NCI-H748 (cell line): Measurements from ENCODE around the gene HSDL2.
A peak's percentile ranks its signal among the peaks of the same experiment; 100 is the strongest.
"Not testable (repeated sequence)": the region's sequence is repeated elsewhere in the genome, so short reads cannot be mapped to it uniquely, and the experiment has no call there.

ENCODE experiments used
- DNase-seq: peaks from one replicate; lab custom pipeline; 2025; ENCODE audit not compliant: unreplicated experiment; lab: John Stamatoyannopoulos, UW

Gene HSDL2

GRCh38 chr9:112393146-112393545 lies 13.2 kb downstream of the HSDL2 start:
- DNase-seq = not testable (repeated sequence)

- DNase-seq = no peak
Observed at GRCh38 chr9:112396416-112396815, 16.5 kb downstream of the HSDL2 start.

- no peak for DNase-seq
Observed at GRCh38 chr9:112396872-112397271, 17.0 kb downstream of the HSDL2 start.

- peak; percentile 15 for DNase-seq
Observed at GRCh38 chr9:112401175-112401815, 21.4 kb downstream of the HSDL2 start.

- no peak for DNase-seq
Observed at GRCh38 chr9:112403614-112404201, 23.8 kb downstream of the HSDL2 start.

- DNase-seq = peak; percentile 6
Observed at GRCh38 chr9:112404508-112404932, 24.6 kb downstream of the HSDL2 start.

- DNase-seq = no peak
Observed at GRCh38 chr9:112408275-112408674, 28.4 kb downstream of the HSDL2 start.

GRCh38 chr9:112408819-112409218 lies 28.9 kb downstream of the HSDL2 start:
- no peak for DNase-seq

- no peak for DNase-seq
Observed at GRCh38 chr9:112409758-112410157, 29.9 kb downstream of the HSDL2 start.

- no peak for DNase-seq
Observed at GRCh38 chr9:112411626-112412027, 31.7 kb downstream of the HSDL2 start.

- not testable (repeated sequence) for DNase-seq
Observed at GRCh38 chr9:112413728-112414127, 33.8 kb downstream of the HSDL2 start.

GRCh38 chr9:112420208-112420607 lies 40.3 kb downstream of the HSDL2 start:
- DNase-seq = no peak

GRCh38 chr9:112421771-112422222 lies 41.9 kb downstream of the HSDL2 start:
- DNase-seq = no peak

GRCh38 chr9:112422417-112423148 lies 42.7 kb downstream of the HSDL2 start:
- no peak for DNase-seq

- DNase-seq = no peak
Observed at GRCh38 chr9:112430006-112430522, 50.2 kb downstream of the HSDL2 start.

GRCh38 chr9:112433499-112434392 lies 53.8 kb downstream of the HSDL2 start:
- DNase-seq = no peak

- DNase-seq = no peak
Observed at GRCh38 chr9:112434487-112434886, 54.6 kb downstream of the HSDL2 start.

GRCh38 chr9:112437406-112437805 lies 57.5 kb downstream of the HSDL2 start:
- DNase-seq = no peak

GRCh38 chr9:112439171-112439570 lies 59.3 kb downstream of the HSDL2 start:
- DNase-seq = peak; percentile 66

- DNase-seq = peak; percentile 50
Observed at GRCh38 chr9:112439825-112440224, 59.9 kb downstream of the HSDL2 start.

GRCh38 chr9:112443200-112443599 lies 63.3 kb downstream of the HSDL2 start:
- DNase-seq = peak; percentile 6
